Stomach (tissue), 4 donors: ENCODE data around the gene SPAG16.

Source experiments
- EP300 ChIP-seq: sonication (generic); formaldehyde crosslinking; IDR thresholded peaks from one replicate; pipeline ENCODE4 v1.6.1; 2017; ENCODE audit warnings: antibody characterized with exemption
- POLR2A ChIP-seq, 4 donors: fragments of 450-650 bp; IDR thresholded peaks; one replicate each; pipeline ENCODE4 v1.6.1; 2016; ENCODE audit warnings: antibody characterized with exemption in 4 of 4, control low read depth in 2 of 4, mild to moderate bottlenecking in 1 of 4, moderate library complexity in 1 of 4
- POLR2AphosphoS5 ChIP-seq, 3 donors: sonication (generic); formaldehyde crosslinking; IDR thresholded peaks; one replicate each; pipeline ENCODE4 v1.6.1; 2016; ENCODE audit warnings: antibody characterized with exemption in 3 of 3
- TF ChIP-seq, protein P1 (sequence below), 7 experiments: fragments of 450-650 bp in 4 of 7; fragments of 200-600 bp in 3 of 7; sonication (generic) in 3 of 7; IDR thresholded peaks; one replicate each; pipeline ENCODE4 v1.5.1; 2016 to 2019; ENCODE audit warnings: antibody characterized with exemption in 7 of 7, control low read depth in 2 of 7, mild to moderate bottlenecking in 1 of 7

DNA sequence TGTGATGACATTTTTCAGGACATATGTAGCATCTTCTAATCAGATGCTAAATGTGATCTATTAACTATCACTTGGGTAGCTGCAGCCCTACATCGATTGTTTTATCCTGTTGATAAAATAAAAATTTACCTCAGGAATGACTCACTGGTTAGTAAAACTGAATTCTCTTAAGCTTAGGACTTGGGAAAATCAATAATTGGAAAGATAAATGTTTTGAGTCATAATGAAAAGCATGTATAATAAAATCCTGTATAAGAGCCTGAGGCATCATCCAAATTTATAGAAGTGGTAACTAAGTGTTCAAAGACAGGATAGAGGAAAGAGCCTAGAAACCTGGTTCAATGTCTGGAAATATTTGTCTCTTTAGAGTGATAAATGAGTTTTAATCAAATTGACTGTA, 958.5 kb downstream of the SPAG16 start:
- TF ChIP-seq, protein P1, sequence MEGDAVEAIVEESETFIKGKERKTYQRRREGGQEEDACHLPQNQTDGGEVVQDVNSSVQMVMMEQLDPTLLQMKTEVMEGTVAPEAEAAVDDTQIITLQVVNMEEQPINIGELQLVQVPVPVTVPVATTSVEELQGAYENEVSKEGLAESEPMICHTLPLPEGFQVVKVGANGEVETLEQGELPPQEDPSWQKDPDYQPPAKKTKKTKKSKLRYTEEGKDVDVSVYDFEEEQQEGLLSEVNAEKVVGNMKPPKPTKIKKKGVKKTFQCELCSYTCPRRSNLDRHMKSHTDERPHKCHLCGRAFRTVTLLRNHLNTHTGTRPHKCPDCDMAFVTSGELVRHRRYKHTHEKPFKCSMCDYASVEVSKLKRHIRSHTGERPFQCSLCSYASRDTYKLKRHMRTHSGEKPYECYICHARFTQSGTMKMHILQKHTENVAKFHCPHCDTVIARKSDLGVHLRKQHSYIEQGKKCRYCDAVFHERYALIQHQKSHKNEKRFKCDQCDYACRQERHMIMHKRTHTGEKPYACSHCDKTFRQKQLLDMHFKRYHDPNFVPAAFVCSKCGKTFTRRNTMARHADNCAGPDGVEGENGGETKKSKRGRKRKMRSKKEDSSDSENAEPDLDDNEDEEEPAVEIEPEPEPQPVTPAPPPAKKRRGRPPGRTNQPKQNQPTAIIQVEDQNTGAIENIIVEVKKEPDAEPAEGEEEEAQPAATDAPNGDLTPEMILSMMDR (IDR thresholded peaks at IDR 0.05), result no peak
- TF ChIP-seq POLR2AphosphoS5 (IDR thresholded peaks at IDR 0.05), result no peak
- TF ChIP-seq EP300, result no peak
- no peak for TF ChIP-seq POLR2A (IDR thresholded peaks at IDR 0.05)
